Measurements from ENCODE around the gene EHD2. TPM values are rescaled to one million over a fixed set of nuclear protein-coding genes. Genes with fewer than 3 reads are reported as not detected.

The EHD2 gene
- total RNA-seq, 1 experiment from 2014 or later, result 60.5 TPM

DNA sequence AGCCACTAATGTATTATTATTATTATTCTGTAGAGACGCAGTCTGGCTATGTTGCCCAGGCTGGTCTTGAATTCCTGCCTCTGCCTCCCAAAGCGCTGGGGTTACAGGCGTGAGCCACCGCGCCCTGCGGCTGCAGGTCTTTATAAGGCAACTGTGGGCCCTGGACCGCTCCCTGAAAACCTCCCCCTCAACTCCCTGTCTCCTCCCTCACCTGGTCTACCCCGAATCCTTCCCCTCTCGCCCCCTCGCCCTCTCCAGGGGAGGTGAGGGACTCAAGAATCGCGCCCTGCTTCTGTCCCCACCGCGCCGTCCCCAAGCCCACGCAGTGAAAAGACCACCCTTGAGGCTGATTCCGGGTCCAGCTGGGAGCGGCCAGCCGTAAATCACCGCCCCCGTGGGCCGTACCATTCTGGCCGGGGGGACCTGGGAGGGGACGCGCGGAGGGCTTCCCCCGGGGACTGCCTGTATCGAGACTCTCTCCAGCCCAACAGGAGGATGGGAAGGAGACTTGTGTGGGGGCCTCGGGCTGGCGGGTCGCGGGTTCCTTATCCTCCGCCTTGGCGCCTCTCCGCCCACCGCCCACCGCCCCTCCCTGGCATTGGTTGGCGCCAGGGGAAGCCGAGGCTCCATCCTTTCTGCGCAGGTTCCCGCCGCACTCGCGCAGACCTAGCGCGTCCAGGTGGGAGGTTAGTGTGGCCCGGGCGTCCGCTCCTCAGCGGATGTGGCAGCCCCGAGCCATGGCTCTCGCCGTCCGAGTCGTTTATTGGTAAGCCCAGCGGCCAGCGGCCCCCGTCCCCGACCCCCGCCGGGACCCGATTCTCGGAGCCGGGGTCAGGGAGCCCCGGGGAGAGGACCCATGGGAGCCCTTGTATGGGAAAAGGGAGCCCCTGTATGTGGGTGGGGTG, 65.1 kb downstream of the EHD2 start, which contains the start of gene SELENOW (continued):
- TF ChIP-seq YY1 (IDR thresholded peaks at IDR 0.05; ENCODE audit: extremely low read depth, insufficient replicate concordance, low read depth, low read length) (peak; percentile 57), SIN3A (IDR thresholded peaks at IDR 0.05; ENCODE audit: low read depth) (peak; percentile 94), TCF7L2 (IDR thresholded peaks at IDR 0.05; ENCODE audit: borderline replicate concordance, extremely low read depth, insufficient read depth, insufficient read length) (peak; percentile 33), EGR1 (IDR thresholded peaks at IDR 0.05; ENCODE audit: low read depth) (peak; percentile 99), SP1 (IDR thresholded peaks at IDR 0.05; ENCODE audit: low read depth) (peak; percentile 91)

DNA sequence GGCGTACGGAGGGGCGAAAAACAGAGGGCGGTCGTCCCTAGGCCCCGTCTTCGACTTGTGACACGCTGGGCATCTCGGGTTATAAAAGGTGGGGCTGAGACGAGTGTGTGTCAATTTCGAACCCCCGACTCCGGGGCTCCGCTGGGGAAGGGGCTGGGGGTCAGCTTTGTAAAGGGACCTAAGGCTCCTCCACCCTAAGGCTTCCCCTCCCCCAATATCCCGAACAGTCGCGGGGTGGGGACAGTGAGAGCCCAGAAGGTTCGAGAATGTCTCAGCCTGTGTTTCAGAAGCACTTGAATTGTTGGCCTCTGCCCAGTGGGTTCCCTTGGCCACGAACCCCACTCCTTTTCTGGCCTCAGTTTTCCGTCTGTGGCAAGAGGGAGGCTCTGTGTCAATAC, 65.7 kb downstream of the EHD2 start:
- ATAC-seq, result no peak
- ChIA-PET CTCF (no interaction called here), RAD21 (ENCODE audit: low non-redundant PET in 1 of 2, low total read pairs in 2 of 2, uncharacterized antibody in 2 of 2, unreplicated experiment in 2 of 2) (no interaction called here), POLR2A (no interaction called here)
- Histone ChIP-seq H3K9me3 (ENCODE audit: control insufficient read depth in 1 of 2, insufficient read depth in 1 of 2, low read depth in 1 of 2, low read length in 2 of 2) (no peaks in the 10 kb centered on the region), H3K4me1 (ENCODE audit: control insufficient read depth in 1 of 2, insufficient read depth in 2 of 2, low read length in 2 of 2) (peaks cover 13 to 24% of the 10 kb centered on the region in 2 experiments; a peak in 3 of 4 replicates), H3K9ac (ENCODE audit: low read length) (peak overlapping the region; percentile 84), H3K27me3 (ENCODE audit: insufficient read depth, low read length) (no peaks in the 10 kb centered on the region), H2AFZ (ENCODE audit: low read depth, low read length, poor library complexity, severe bottlenecking) (no peak overlapping the region), H3K9me2 (ENCODE audit: insufficient read depth) (no peaks in the 10 kb centered on the region), H3K4me2 (ENCODE audit: low read length) (peak overlapping the region; percentile 99), H3K36me3 (ENCODE audit: control insufficient read depth in 1 of 2, insufficient read depth in 2 of 2, low read length in 2 of 2) (peaks cover 24 to 29% of the 10 kb centered on the region in 2 experiments; a peak in 3 of 4 replicates), H3K79me2 (ENCODE audit: insufficient read depth, low read length) (peaks cover 41% of the 10 kb centered on the region), H3K4me3 (replicated peaks in 1 of 2; ENCODE audit: low read depth in 1 of 2, low read length in 2 of 2) (peak overlapping the region; percentile 97 to 99), H3K27ac (ENCODE audit: low read depth, low read length) (peak overlapping the region; percentile 98), H4K20me1 (ENCODE audit: insufficient read depth) (no peaks in the 10 kb centered on the region)
- BruUV-seq (replicated peaks), result TSS peak; percentile 79
- DNase-seq (ENCODE audit: low read depth, low spot score), result no peak
- TF ChIP-seq YY1 (IDR thresholded peaks at IDR 0.05; ENCODE audit: extremely low read depth, insufficient replicate concordance, low read depth, low read length), result no peak
- no peak for TF ChIP-seq TCF7L2 (IDR thresholded peaks at IDR 0.05; ENCODE audit: borderline replicate concordance, extremely low read depth, insufficient read depth, insufficient read length)
- intact Hi-C loops (cut with micrococcal nuclease), result no loop called here

All from HCT116 (cell line).